Measurements from ENCODE around the gene CHD6. TPM values are rescaled to one million over a fixed set of nuclear protein-coding genes. Genes with fewer than 3 reads are reported as not detected.

The CHD6 gene
- total RNA-seq, 1 donor from 2014 or later = 33.0 TPM

GRCh38 chr20:41457173-41457857 is 160.9 kb downstream of the CHD6 start:
- intact Hi-C loops (cut with DNase I) = no loop called here
- ATAC-seq = no peak
- no peak for DNase-seq (ENCODE audit: missing footprints)

- intact Hi-C loops (cut with DNase I) = no loop called here
- no peak for ATAC-seq
- DNase-seq (ENCODE audit: missing footprints) = no peak
Measured at GRCh38 chr20:41456351-41456750, 161.8 kb downstream of the CHD6 start.

- no peak for DNase-seq (ENCODE audit: missing footprints)
- ATAC-seq = no peak
- intact Hi-C loops (cut with DNase I) = no loop called here
Measured at GRCh38 chr20:41454250-41454649, 163.9 kb downstream of the CHD6 start.

GRCh38 chr20:41453010-41453950 is 164.9 kb downstream of the CHD6 start:
- ATAC-seq (no peak), DNase-seq (ENCODE audit: missing footprints) (no peak)
- intact Hi-C loops (cut with DNase I) = no loop called here

GRCh38 chr20:41452226-41452625 is 166.0 kb downstream of the CHD6 start:
- intact Hi-C loops (cut with DNase I) = no loop called here
- DNase-seq (ENCODE audit: missing footprints) = no peak
- ATAC-seq = no peak

- intact Hi-C loops (cut with DNase I) = no loop called here
- DNase-seq (ENCODE audit: missing footprints) (no peak), ATAC-seq (no peak)
Measured at GRCh38 chr20:41447006-41447405, 171.2 kb downstream of the CHD6 start.

- intact Hi-C loops (cut with DNase I) = no loop called here
Measured at GRCh38 chr20:41446456-41446855, 171.7 kb downstream of the CHD6 start.

GRCh38 chr20:41444821-41445220 is 173.4 kb downstream of the CHD6 start:
- intact Hi-C loops (cut with DNase I) = no loop called here
- ATAC-seq = no peak
- no peak for DNase-seq (ENCODE audit: missing footprints)

More at GRCh38 chr20:41446456-41446855, 171.7 kb downstream of the CHD6 start:
- DNase-seq (ENCODE audit: missing footprints) = no peak
- ATAC-seq = no peak

GRCh38 chr20:41443691-41444090 is 174.5 kb downstream of the CHD6 start:
- intact Hi-C loops (cut with DNase I) = no loop called here

GRCh38 chr20:41440882-41441281 is 177.3 kb downstream of the CHD6 start:
- ATAC-seq (no peak), DNase-seq (ENCODE audit: missing footprints) (no peak)
- intact Hi-C loops (cut with DNase I) = no loop called here

More at GRCh38 chr20:41443691-41444090, 174.5 kb downstream of the CHD6 start:
- DNase-seq (ENCODE audit: missing footprints) (no peak), ATAC-seq (no peak)

GRCh38 chr20:41437836-41438235 is 180.3 kb downstream of the CHD6 start:
- intact Hi-C loops (cut with DNase I) = no loop called here
- no peak for DNase-seq (ENCODE audit: missing footprints)

GRCh38 chr20:41436679-41437078 is 181.5 kb downstream of the CHD6 start:
- DNase-seq (ENCODE audit: missing footprints) (no peak), ATAC-seq (no peak)
- intact Hi-C loops (cut with DNase I) = no loop called here

More at GRCh38 chr20:41437836-41438235, 180.3 kb downstream of the CHD6 start:
- ATAC-seq = no peak

- intact Hi-C loops (cut with DNase I) = no loop called here
- no peak for DNase-seq (ENCODE audit: missing footprints)
- no peak for ATAC-seq
Measured at GRCh38 chr20:41433203-41433602, 185.0 kb downstream of the CHD6 start.

GRCh38 chr20:41432746-41433145 is 185.4 kb downstream of the CHD6 start:
- ATAC-seq (no peak), DNase-seq (ENCODE audit: missing footprints) (no peak)
- intact Hi-C loops (cut with DNase I) = no loop called here

GRCh38 chr20:41428285-41428684 is 189.9 kb downstream of the CHD6 start:
- DNase-seq (ENCODE audit: missing footprints) (no peak), ATAC-seq (no peak)
- intact Hi-C loops (cut with DNase I) = no loop called here

GRCh38 chr20:41427833-41428232 is 190.3 kb downstream of the CHD6 start:
- intact Hi-C loops (cut with DNase I) = no loop called here
- no peak for DNase-seq (ENCODE audit: missing footprints)
- ATAC-seq = no peak

GRCh38 chr20:41426976-41427375 is 191.2 kb downstream of the CHD6 start:
- ATAC-seq = no peak
- intact Hi-C loops (cut with DNase I) = no loop called here
- DNase-seq (ENCODE audit: missing footprints) = no peak

- DNase-seq (ENCODE audit: missing footprints) (no peak), ATAC-seq (no peak)
- intact Hi-C loops (cut with DNase I) = no loop called here
Measured at GRCh38 chr20:41426086-41426830, 191.9 kb downstream of the CHD6 start.

- intact Hi-C loops (cut with DNase I) = no loop called here
- ATAC-seq = no peak
- no peak for DNase-seq (ENCODE audit: missing footprints)
Measured at GRCh38 chr20:41425180-41425884, 192.8 kb downstream of the CHD6 start.
